Measurements from ENCODE around the gene RAD51B. TPM values are rescaled to one million over a fixed set of nuclear protein-coding genes. Genes with fewer than 3 reads are reported as not detected.

Gene RAD51B
- total and polyA plus RNA-seq, 2 of the 13 experiments (the other 11 are each of a cell fraction or from before 2014, with no cell fraction given): 7.0 to 9.5 TPM

DNA sequence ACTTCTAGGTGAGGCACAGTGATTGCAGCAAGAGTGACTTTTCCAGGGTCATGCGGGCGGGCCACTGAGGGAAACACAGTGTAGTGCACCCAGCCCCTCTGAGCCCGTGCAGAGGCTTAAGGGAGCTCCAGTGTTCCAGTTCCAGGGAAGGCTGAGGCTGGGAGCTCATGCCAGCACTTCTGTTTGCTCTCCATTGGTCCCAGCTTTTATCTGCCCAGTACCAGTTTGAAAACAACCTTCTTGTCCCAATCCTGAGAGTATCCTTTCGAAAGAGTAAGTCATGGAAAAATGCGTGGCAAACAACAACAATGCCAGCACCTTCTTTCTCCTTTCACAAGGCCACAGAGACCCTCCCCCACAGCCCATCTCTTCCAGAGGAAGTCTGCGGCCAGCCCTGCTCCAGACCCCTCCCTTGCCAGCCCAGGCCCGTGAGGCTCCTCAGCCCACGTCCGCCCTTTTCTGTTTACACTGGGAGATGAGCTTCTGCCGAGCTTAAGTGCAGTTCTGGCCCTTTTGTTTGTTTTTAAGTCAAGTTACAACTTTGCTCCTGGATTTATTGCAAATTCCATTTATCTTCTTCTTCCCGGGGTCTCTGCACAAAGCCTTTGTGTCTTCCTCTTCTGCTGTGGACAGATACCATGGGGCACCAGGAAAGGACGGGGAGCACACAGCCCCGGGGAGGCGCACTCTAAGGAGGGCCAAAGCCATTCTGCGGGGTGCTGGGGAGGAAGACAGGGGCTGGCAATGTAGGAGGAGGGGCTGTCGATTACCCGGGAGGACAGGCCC, 787.7 kb downstream of the RAD51B start (continued):
- TF ChIP-seq, protein P1, sequence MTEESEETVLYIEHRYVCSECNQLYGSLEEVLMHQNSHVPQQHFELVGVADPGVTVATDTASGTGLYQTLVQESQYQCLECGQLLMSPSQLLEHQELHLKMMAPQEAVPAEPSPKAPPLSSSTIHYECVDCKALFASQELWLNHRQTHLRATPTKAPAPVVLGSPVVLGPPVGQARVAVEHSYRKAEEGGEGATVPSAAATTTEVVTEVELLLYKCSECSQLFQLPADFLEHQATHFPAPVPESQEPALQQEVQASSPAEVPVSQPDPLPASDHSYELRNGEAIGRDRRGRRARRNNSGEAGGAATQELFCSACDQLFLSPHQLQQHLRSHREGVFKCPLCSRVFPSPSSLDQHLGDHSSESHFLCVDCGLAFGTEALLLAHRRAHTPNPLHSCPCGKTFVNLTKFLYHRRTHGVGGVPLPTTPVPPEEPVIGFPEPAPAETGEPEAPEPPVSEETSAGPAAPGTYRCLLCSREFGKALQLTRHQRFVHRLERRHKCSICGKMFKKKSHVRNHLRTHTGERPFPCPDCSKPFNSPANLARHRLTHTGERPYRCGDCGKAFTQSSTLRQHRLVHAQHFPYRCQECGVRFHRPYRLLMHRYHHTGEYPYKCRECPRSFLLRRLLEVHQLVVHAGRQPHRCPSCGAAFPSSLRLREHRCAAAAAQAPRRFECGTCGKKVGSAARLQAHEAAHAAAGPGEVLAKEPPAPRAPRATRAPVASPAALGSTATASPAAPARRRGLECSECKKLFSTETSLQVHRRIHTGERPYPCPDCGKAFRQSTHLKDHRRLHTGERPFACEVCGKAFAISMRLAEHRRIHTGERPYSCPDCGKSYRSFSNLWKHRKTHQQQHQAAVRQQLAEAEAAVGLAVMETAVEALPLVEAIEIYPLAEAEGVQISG (CRISPR knock-in tag; IDR thresholded peaks at IDR 0.05): no peak
- TF ChIP-seq EED (CRISPR knock-in tag; IDR thresholded peaks at IDR 0.05): no peak
- peak; percentile 43; the same call in 1 of the 2 replicates for TF ChIP-seq FOXK1 (CRISPR knock-in tag; IDR thresholded peaks at IDR 0.05; ENCODE audit: borderline replicate concordance, low read depth)
- TF ChIP-seq ZNF75D (CRISPR knock-in tag; IDR thresholded peaks at IDR 0.05; ENCODE audit: borderline replicate concordance): no peak
- peak; percentile 59; the same call in 1 of the 2 replicates for TF ChIP-seq GFI1 (CRISPR knock-in tag; IDR thresholded peaks at IDR 0.05; ENCODE audit: borderline replicate concordance)
- TF ChIP-seq JUN (CRISPR knock-in tag; IDR thresholded peaks at IDR 0.05): no peak
- TF ChIP-seq, protein P2, sequence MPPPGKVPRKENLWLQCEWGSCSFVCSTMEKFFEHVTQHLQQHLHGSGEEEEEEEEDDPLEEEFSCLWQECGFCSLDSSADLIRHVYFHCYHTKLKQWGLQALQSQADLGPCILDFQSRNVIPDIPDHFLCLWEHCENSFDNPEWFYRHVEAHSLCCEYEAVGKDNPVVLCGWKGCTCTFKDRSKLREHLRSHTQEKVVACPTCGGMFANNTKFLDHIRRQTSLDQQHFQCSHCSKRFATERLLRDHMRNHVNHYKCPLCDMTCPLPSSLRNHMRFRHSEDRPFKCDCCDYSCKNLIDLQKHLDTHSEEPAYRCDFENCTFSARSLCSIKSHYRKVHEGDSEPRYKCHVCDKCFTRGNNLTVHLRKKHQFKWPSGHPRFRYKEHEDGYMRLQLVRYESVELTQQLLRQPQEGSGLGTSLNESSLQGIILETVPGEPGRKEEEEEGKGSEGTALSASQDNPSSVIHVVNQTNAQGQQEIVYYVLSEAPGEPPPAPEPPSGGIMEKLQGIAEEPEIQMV (CRISPR knock-in tag; IDR thresholded peaks at IDR 0.05; ENCODE audit: low read depth): peak; percentile 42; the same call in 1 of the 2 replicates
- no peak for TF ChIP-seq ZNF432 (CRISPR knock-in tag; IDR thresholded peaks at IDR 0.05; ENCODE audit: borderline replicate concordance)
- TF ChIP-seq, protein P3, sequence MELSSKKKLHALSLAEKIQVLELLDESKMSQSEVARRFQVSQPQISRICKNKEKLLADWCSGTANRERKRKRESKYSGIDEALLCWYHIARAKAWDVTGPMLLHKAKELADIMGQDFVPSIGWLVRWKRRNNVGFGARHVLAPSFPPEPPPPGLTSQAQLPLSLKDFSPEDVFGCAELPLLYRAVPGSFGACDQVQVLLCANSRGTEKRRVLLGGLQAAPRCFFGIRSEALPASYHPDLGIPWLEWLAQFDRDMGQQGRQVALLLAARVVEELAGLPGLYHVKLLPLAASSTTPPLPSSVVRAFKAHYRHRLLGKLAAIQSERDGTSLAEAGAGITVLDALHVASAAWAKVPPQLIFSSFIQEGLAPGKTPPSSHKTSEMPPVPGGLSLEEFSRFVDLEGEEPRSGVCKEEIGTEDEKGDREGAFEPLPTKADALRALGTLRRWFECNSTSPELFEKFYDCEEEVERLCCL (CRISPR knock-in tag; IDR thresholded peaks at IDR 0.05; ENCODE audit: borderline replicate concordance): no peak
- TF ChIP-seq ZNF552 (CRISPR knock-in tag; IDR thresholded peaks at IDR 0.05; ENCODE audit: borderline replicate concordance): no peak
- no peak for TF ChIP-seq ZNF264 (CRISPR knock-in tag; IDR thresholded peaks at IDR 0.05)
- TF ChIP-seq, protein P4, sequence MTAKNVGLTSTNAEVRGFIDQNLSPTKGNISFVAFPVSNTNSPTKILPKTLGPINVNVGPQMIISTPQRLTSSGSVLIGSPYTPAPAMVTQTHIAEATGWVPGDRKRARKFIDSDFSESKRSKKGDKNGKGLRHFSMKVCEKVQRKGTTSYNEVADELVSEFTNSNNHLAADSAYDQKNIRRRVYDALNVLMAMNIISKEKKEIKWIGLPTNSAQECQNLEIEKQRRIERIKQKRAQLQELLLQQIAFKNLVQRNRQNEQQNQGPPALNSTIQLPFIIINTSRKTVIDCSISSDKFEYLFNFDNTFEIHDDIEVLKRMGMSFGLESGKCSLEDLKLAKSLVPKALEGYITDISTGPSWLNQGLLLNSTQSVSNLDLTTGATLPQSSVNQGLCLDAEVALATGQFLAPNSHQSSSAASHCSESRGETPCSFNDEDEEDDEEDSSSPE (CRISPR knock-in tag; IDR thresholded peaks at IDR 0.05): 0 out of 2 replicates have a peak, but pooled peaks have one; percentile 20
- no peak for TF ChIP-seq ZNF773 (CRISPR knock-in tag; IDR thresholded peaks at IDR 0.05; ENCODE audit: borderline replicate concordance)
- no peak for TF ChIP-seq ZBTB7A (CRISPR knock-in tag; IDR thresholded peaks at IDR 0.05)
- TF ChIP-seq, protein P5, sequence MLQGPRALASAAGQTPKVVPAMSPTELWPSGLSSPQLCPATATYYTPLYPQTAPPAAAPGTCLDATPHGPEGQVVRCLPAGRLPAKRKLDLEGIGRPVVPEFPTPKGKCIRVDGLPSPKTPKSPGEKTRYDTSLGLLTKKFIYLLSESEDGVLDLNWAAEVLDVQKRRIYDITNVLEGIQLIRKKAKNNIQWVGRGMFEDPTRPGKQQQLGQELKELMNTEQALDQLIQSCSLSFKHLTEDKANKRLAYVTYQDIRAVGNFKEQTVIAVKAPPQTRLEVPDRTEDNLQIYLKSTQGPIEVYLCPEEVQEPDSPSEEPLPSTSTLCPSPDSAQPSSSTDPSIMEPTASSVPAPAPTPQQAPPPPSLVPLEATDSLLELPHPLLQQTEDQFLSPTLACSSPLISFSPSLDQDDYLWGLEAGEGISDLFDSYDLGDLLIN (CRISPR knock-in tag; IDR thresholded peaks at IDR 0.05; ENCODE audit: borderline replicate concordance): no peak
- TF ChIP-seq ZNF3 (CRISPR knock-in tag; IDR thresholded peaks at IDR 0.05): no peak
- TF ChIP-seq SMAD3 (CRISPR knock-in tag; IDR thresholded peaks at IDR 0.05): no peak
- TF ChIP-seq KMT2A (CRISPR knock-in tag; IDR thresholded peaks at IDR 0.05): no peak; the same call in 1 of the 2 replicates
- TF ChIP-seq MBD4 (IDR thresholded peaks at IDR 0.05; ENCODE audit: borderline replicate concordance, low read length): no peak

Data from HepG2 (cell line).